ENCODE measurements around the gene SREBF2.

GRCh38 chr22:41928593-41929417 is 95.9 kb downstream of the SREBF2 start:
- TF ChIP-seq CTCF (IDR thresholded peaks at IDR 0.05) (no peak), POLR2A (IDR thresholded peaks at IDR 0.05) (no peak)

Measured in uterus (tissue), 2 donors.